ENCODE measurements around the gene FPR3. TPM values are rescaled to one million over a fixed set of nuclear protein-coding genes. Genes with fewer than 3 reads are reported as not detected.

FPR3 gene
- total and polyA plus RNA-seq, 9 of the 15 experiments (the other 6 are each of a cell fraction or from before 2014, with no cell fraction given), result 0.08 to 0.51 (median 0.22) TPM; not detected in 1

DNA sequence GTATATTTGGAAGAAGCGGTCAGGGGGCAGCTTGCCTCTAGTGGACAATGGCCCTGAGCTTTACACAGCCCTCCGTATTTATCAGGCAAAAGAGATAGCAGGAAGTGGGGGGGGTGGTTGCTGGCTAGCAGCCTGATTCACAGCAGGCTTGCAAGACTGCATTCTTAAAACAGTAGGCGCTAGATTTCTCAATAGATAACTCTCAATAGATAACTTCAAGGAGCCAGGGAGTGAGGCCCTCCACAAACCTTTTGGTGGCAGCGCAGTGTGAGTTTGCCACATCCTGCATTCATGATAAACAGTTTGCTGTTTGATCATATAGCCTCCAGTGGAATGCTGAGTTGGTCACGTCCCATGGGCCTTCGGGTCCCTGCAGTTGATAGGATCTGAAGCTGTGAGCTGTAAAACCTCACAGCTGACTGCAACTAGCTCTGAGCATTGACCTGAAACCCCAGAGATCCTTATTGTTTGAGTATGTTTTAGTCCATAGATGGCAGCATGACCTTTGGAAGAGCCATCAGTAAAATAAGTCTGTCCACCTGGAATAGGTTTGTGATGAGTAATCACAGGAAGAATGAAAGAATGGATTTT is 12.2 kb downstream of the FPR3 start (continued):
- TF ChIP-seq, protein P1, sequence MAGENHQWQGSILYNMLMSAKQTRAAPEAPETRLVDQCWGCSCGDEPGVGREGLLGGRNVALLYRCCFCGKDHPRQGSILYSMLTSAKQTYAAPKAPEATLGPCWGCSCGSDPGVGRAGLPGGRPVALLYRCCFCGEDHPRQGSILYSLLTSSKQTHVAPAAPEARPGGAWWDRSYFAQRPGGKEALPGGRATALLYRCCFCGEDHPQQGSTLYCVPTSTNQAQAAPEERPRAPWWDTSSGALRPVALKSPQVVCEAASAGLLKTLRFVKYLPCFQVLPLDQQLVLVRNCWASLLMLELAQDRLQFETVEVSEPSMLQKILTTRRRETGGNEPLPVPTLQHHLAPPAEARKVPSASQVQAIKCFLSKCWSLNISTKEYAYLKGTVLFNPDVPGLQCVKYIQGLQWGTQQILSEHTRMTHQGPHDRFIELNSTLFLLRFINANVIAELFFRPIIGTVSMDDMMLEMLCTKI (IDR thresholded peaks at IDR 0.05; ENCODE audit: partially characterized antibody), result no peak
- no peak for TF ChIP-seq CHD1 (IDR thresholded peaks at IDR 0.05; ENCODE audit: low read length)
- no peak; the same call in 1 of the 2 replicates for TF ChIP-seq HCFC1 (IDR thresholded peaks at IDR 0.05; ENCODE audit: low read depth, low read length)
- no peak for TF ChIP-seq ZNF253 (CRISPR knock-in tag; conservative IDR thresholded peaks at IDR 0.05)
- no peak for TF ChIP-seq PHF20 (IDR thresholded peaks at IDR 0.05; ENCODE audit: partially characterized antibody)
- TF ChIP-seq ZNF140 (CRISPR knock-in tag; IDR thresholded peaks at IDR 0.05), result no peak
- TF ChIP-seq, protein P2, sequence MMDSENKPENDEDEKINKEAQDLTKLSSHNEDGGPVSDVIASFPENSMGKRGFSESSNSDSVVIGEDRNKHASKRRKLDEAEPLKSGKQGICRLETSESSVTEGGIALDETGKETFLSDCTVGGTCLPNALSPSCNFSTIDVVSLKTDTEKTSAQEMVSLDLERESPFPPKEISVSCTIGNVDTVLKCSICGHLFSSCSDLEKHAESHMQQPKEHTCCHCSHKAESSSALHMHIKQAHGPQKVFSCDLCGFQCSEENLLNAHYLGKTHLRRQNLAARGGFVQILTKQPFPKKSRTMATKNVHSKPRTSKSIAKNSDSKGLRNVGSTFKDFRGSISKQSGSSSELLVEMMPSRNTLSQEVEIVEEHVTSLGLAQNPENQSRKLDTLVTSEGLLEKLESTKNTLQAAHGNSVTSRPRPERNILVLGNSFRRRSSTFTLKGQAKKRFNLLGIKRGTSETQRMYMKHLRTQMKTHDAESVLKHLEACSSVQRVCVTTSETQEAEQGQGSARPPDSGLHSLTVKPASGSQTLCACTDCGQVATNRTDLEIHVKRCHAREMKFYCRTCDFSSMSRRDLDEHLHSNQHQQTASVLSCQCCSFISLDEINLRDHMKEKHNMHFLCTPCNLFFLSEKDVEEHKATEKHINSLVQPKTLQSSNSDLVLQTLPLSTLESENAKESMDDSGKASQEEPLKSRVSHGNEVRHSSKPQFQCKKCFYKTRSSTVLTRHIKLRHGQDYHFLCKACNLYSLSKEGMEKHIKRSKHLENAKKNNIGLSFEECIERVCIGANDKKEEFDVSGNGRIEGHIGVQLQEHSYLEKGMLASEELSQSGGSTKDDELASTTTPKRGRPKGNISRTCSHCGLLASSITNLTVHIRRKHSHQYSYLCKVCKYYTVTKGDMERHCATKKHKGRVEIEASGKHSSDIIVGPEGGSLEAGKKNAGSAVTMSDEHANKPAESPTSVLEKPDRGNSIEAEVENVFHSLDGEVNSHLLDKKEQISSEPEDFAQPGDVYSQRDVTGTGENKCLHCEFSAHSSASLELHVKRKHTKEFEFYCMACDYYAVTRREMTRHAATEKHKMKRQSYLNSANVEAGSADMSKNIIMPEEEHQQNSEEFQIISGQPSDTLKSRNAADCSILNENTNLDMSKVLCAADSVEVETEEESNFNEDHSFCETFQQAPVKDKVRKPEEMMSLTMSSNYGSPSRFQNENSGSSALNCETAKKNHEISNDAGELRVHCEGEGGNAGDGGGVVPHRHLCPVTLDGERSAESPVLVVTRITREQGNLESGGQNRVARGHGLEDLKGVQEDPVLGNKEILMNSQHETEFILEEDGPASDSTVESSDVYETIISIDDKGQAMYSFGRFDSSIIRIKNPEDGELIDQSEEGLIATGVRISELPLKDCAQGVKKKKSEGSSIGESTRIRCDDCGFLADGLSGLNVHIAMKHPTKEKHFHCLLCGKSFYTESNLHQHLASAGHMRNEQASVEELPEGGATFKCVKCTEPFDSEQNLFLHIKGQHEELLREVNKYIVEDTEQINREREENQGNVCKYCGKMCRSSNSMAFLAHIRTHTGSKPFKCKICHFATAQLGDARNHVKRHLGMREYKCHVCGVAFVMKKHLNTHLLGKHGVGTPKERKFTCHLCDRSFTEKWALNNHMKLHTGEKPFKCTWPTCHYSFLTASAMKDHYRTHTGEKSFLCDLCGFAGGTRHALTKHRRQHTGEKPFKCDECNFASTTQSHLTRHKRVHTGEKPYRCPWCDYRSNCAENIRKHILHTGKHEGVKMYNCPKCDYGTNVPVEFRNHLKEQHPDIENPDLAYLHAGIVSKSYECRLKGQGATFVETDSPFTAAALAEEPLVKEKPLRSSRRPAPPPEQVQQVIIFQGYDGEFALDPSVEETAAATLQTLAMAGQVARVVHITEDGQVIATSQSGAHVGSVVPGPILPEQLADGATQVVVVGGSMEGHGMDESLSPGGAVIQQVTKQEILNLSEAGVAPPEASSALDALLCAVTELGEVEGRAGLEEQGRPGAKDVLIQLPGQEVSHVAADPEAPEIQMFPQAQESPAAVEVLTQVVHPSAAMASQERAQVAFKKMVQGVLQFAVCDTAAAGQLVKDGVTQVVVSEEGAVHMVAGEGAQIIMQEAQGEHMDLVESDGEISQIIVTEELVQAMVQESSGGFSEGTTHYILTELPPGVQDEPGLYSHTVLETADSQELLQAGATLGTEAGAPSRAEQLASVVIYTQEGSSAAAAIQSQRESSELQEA (IDR thresholded peaks at IDR 0.05; ENCODE audit: low read depth), result no peak
- TF ChIP-seq TARDBP (IDR thresholded peaks at IDR 0.05), result no peak
- TF ChIP-seq SIX5 (IDR thresholded peaks at IDR 0.05; ENCODE audit: borderline replicate concordance in 1 of 2, insufficient read depth in 1 of 2, low read depth in 1 of 2, low read length in 2 of 2), result no peak
- TF ChIP-seq ZNF57 (CRISPR knock-in tag; IDR thresholded peaks at IDR 0.05), result no peak
- TF ChIP-seq IRF2 (CRISPR knock-in tag; IDR thresholded peaks at IDR 0.05), result no peak
- TF ChIP-seq, protein P3, sequence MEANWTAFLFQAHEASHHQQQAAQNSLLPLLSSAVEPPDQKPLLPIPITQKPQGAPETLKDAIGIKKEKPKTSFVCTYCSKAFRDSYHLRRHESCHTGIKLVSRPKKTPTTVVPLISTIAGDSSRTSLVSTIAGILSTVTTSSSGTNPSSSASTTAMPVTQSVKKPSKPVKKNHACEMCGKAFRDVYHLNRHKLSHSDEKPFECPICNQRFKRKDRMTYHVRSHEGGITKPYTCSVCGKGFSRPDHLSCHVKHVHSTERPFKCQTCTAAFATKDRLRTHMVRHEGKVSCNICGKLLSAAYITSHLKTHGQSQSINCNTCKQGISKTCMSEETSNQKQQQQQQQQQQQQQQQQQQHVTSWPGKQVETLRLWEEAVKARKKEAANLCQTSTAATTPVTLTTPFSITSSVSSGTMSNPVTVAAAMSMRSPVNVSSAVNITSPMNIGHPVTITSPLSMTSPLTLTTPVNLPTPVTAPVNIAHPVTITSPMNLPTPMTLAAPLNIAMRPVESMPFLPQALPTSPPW (CRISPR knock-in tag; IDR thresholded peaks at IDR 0.05), result peak; percentile 81
- TF ChIP-seq FOXK2 (conservative IDR thresholded peaks at IDR 0.05 in 1 of 2, IDR thresholded peaks at IDR 0.05 in 1 of 2; ENCODE audit: low read depth in 2 of 2), result no peak; a peak in 1 of 4 replicates
- no peak for TF ChIP-seq MBD2 (IDR thresholded peaks at IDR 0.05; ENCODE audit: borderline replicate concordance, low read depth)
- no peak for TF ChIP-seq ZNF764 (CRISPR knock-in tag; IDR thresholded peaks at IDR 0.05; ENCODE audit: low read depth)
- TF ChIP-seq, protein P4, sequence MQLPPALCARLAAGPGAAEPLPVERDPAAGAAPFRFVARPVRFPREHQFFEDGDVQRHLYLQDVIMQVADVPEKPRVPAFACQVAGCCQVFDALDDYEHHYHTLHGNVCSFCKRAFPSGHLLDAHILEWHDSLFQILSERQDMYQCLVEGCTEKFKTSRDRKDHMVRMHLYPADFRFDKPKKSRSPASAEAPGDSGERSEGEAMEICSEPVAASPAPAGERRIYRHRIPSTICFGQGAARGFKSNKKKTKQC (CRISPR knock-in tag; IDR thresholded peaks at IDR 0.05), result no peak
- no peak for TF ChIP-seq TAF9B (IDR thresholded peaks at IDR 0.05; ENCODE audit: partially characterized antibody)
- no peak for TF ChIP-seq HNRNPUL1 (IDR thresholded peaks at IDR 0.05; ENCODE audit: low read length)
